HG03520 (cell line): Measurements from ENCODE around the gene PLD5.
"Not testable (repeated sequence)": the region's sequence is repeated elsewhere in the genome, so short reads cannot be mapped to it uniquely, and the experiment has no call there.

ENCODE experiments used
- ATAC-seq: cut with Tn5 transposase; IDR thresholded peaks from one replicate; pipeline ENCODE4 v1.9.1; 2021; ENCODE audit warnings: mild to moderate bottlenecking, moderate library complexity; ENCODE audit not compliant: unreplicated experiment

The PLD5 gene

DNA sequence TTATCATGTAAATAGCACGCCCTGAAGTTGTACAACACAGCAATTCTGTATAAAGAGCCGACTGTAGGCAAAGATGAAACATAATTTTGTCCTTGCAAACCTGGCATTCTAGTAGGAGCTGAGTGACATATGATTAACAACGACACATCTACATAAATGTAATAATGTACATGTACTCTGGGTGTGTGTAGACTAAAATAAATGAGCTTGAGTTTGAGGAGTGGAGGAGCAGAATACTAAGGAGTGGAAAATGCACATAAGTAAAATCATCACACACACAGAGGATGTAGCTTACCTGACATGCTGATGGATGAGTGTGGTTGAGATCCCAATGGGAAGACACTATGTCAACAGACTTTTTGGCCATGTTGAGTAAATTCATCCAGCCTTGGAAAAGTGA is 236.4 kb downstream of the PLD5 start:
- not testable (repeated sequence) for ATAC-seq

DNA sequence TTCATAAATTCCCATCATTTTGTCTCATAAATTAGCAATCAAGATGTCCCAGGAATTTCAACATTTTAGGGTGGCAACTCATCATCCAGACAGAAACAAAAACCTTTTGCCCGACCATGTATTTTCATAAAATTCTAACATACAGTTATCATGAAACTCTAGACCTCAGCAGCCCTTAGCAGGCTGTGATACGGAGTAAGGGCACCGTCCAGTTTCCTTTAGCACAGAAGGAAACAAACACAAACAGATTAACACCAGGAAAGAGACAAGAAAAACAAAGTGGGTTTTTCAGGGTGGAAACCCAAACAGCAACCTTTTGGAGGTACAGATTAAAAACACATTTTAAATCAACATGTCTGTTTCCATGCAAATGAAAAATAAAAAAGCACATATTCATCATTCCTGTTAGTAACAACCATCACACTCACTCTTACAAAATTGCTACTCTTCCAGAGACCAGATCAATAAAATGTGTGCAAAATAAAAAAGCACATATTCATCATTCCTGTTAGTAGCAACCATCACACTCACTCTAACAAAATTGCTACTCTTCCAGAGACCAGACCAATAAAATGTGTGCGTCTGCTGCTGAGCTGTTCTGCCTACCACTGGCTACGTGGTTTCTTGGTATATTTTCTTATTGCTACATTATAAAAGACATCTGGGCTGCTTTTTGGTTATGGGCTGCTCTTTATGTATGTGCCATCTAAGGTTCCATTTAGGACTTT is 241.6 kb downstream of the PLD5 start:
- ATAC-seq, result not testable (repeated sequence)

GRCh38 chr1:242278406-242278805 is 246.1 kb downstream of the PLD5 start:
- not testable (repeated sequence) for ATAC-seq

DNA sequence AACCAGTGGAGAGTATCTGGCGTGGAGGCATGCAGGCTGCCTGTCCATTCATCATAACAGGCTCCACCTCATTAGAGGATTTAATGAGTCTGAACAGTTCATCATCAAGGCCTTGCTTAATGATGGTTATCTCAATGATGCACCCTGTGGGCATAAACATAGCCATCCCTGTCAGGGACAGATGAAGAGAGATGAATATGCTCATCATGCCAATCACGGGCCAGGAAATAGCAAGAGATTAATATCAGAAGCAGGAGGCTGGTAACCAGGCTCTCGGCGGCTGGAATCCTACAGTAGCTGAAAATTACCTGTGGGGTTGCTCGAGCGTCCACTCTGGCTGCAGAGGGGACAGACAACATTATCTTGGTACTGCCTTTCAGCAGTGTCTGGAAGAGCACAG is 247.7 kb downstream of the PLD5 start:
- not testable (repeated sequence) for ATAC-seq

DNA sequence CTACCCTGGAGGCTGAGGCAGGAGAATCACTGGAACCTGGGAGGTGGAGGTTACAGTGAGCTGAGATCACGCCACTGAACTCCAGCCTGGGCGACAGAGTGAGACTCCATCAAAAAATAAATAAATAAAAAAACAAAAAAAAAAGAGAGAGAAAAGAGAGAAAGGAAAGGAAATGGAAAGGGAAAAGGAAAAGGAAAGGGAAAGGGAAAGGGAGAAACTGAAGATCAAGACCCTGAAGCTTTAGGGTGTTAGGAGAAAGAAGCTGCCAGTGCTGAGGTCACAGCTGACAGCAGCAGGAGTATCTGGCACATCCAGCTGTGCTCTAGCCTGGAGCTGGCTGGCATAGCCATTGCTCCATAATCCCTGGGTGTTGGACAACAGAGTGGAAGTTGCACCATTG is 257.5 kb downstream of the PLD5 start:
- not testable (repeated sequence) for ATAC-seq

GRCh38 chr1:242264419-242264818 is 260.1 kb downstream of the PLD5 start:
- ATAC-seq, result not testable (repeated sequence)

DNA sequence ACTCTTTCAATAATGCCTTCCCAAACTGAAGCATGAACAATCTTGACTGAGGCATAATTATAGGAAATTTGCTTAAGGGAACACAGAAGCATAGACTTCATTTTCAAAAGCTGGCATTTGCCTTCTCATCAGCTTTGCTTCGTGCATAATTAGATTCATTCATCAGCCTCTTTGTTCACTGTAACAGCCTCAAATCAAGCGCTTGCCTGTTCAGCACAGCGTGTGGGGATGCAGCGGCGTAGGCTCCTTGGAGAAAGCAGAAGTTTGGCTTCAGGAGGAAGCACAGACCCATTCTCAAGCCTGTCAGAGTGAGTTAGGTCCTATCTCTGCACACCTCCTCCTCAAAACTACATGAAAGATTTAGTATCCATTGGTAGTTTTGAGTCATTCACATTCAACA is 279.2 kb downstream of the PLD5 start:
- no peak for ATAC-seq

DNA sequence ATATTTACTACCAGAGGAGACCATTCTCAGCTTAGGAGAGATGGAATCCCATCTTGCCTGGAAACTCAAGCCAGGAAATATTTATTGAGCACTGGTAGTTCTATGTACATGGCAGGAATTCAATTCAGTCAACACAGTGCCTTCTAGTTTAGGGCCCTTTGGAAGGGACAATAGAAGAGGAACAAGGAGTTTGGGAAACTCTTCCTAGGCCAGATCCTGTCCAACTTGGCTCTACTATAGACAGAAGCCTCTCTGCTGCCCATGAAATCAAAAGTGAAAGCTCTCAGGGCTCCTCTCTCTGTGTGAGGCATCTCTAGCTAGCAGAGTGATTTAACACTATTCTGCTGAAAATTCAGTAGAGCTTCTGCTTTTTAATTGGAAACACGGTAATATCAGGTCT is 281.0 kb downstream of the PLD5 start:
- peak; percentile 96 for ATAC-seq

GRCh38 chr1:242242983-242243382 is 281.5 kb downstream of the PLD5 start:
- peak; percentile 13 for ATAC-seq

DNA sequence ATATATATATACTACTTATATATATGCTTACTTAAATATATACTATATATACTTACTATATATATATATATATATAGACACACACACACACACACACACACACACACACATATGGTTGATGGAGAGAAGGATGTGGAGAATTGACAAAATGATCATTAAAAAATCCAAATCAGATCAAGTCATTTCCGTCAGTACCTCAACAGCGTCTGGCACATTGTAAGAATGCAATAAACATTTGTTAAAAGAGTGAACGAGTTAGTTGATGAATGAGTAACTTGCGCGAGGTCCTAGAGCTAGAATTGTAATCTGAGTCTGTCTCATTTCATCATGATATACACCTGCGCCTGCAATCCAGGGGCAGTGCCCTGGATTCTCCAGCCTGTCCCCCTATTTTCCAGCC is 282.6 kb downstream of the PLD5 start:
- no peak for ATAC-seq

DNA sequence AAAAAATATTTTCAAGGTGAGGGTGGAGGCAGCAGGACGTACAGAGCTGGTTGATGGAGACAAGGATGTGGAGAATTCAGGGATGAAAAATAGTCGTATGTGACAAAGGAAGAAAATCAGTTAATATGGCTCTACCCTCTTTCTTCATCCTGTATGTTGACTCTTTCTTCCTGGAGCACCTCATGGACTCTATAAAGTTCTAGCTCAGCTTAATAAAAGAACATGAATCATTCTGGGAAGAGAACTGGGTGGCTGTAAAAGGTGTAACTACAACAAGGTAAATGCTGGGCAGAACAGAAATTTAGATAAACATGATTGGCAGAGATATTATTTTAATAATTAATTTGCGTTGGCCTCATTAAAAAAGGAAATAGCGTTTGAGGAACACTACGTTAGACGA is 283.8 kb downstream of the PLD5 start:
- ATAC-seq, result no peak

DNA sequence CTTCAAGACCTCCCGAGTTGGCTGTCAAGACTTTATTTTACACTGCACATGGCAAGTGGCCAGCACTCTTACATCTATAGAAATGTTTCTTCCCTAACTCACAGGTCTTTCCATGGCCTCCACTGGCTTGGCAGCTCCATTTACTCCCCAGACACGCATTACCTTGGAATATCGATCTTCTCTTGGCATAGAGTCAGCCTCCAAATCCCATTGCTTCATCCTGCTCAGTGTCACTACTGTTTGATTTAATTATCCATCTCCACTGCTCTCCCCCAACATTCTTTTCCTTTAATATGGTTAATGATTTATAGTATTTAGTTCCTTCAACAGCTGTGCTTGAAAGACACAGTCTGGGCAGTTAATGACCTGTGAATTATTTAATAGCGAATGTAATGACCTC is 284.4 kb downstream of the PLD5 start:
- ATAC-seq, result no peak

DNA sequence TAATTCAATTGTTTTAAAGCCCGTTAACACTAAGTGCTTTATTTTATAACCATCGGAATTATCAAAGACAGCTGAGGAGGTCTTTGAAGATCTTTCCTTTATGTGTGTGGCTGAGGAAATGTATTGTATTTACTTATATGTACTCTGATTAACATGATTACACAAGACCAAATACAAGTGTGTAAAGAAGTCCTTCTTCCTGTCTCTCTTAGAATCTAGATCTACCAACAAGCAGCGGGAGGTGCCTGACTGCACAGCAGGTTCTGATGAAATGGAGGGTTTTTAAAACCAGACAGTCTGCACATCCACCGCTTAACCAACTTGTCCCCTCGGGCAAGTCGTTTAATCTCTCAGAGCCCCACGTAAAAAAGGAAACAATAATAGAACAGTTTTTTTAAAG is 285.1 kb downstream of the PLD5 start:
- no peak for ATAC-seq

DNA sequence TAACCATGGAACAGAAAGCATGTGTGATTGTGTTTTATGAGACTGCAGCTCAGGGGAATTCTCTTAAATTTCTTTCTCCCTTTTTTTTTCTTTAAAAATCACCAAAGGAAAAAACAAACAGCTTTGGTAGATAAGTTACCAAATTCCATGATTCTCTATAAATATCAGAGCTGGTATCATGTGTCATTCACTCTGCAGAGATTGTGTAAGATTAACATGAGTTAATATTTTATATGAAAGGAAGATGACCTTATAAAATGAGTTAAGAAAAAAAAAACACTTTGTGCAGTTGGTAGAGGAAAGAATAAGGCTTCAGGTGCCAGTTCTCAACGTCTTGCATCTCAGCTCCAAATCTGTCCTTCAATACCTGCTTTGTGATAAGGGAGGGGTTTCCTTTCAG is 287.4 kb downstream of the PLD5 start:
- ATAC-seq, result no peak

- ATAC-seq, result no peak
These were observed 295.5 kb downstream of the PLD5 start for GRCh38 chr1:242228991-242229390.

- ATAC-seq, result no peak
These were observed 298.5 kb downstream of the PLD5 start for GRCh38 chr1:242225767-242226573.

- ATAC-seq, result not testable (repeated sequence)
These were observed 299.4 kb downstream of the PLD5 start for GRCh38 chr1:242224878-242225766.

DNA sequence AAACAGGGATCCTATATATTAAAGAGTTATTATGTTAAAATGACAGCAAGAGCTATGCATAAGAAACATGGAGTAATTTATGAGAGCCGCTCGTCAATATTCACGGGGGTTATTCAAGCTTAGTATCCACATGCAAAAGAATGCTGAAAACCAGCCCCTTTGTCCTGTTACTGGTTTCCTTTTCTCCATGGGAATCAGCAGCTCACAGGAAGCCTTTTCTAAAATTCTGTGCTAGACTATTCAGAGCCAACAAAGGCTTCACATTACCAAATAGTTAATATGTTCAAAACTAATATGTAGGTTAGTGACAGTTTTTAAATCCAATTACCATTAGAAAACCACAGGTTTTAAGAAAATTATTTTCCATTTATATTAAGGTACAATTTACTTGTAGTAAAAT is 300.0 kb downstream of the PLD5 start:
- no peak for ATAC-seq

DNA sequence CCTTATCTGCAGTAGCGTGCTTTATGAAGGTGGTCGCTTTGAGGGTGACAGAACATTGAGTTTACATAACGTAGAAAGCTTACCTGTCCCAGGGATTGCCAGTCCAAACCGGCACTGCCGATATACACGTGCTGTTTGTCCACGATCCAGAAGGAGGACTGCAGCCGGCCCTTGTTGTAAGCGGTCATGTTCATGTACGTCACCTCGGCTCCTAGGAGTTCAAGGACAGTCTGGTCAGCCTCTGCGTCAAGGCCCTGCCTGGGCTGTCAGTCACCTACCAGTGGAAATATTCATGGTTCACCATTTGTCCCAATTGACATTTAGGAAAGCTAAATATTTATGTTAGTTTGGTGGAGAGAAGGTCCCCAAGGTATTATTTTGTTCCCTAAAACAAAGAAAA is 304.6 kb downstream of the PLD5 start:
- ATAC-seq, result no peak

- ATAC-seq, result no peak
These were observed 305.1 kb downstream of the PLD5 start for GRCh38 chr1:242219298-242219901.

DNA sequence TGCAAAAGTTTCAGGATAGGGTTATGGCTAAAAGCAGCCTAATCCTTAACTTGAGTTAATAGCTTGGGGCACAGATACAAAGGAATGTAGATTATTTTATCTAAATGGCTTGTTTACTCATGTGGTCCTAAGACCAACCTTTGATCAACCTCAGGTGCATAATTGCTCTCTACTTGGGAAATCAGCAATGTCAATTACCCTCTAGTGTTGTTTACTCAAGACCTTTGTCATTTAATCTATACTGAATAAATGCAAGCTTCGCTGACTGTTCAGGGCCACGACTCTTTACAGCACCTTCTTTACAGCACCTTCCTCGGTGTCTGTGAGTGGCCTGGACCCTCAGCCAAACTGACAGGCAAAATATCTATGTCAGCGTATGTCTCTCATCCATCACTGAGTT is 308.1 kb downstream of the PLD5 start:
- ATAC-seq, result no peak
